Heart right ventricle (tissue), 16 donors: ENCODE results near the gene RYR1. TPM values are rescaled to one million over a fixed set of nuclear protein-coding genes. Genes with fewer than 3 reads are reported as not detected.

ENCODE experiments used
- ATAC-seq, 8 donors: fragments of 200-7000 bp; cut with Tn5 transposase; one replicate each; pipeline ENCODE4 v1.9.1; 2020; ENCODE audit warnings: mild to moderate bottlenecking in 8 of 8, moderate library complexity in 8 of 8, moderate number of reproducible peaks in 1 of 8
- DNase-seq, 2 donors: peaks; one replicate each; pipeline ENCODE4 v3.0.0-alpha.2; 2020
- H3K27ac ChIP-seq, 10 donors: fragments of 200-600 bp; sonication (generic) in 2 of 10; one replicate each; pipeline versions ENCODE4 v1.5.0 to v1.8.0; 2020 to 2022; ENCODE audit warnings: mild to moderate bottlenecking in 3 of 10
- H3K27me3 ChIP-seq, 7 donors: fragments of 200-600 bp; one replicate each; pipeline ENCODE4 v1.8.0; 2021 to 2022; ENCODE audit warnings: mild to moderate bottlenecking in 2 of 7
- H3K36me3 ChIP-seq, 9 donors: fragments of 200-600 bp; sonication (generic) in 1 of 9; one replicate each; pipeline versions ENCODE4 v1.5.0 to v1.8.0; 2020 to 2022; ENCODE audit warnings: mild to moderate bottlenecking in 2 of 9
- H3K4me1 ChIP-seq, 9 donors: fragments of 200-600 bp; sonication (generic) in 1 of 9; one replicate each; pipeline versions ENCODE4 v1.5.0 to v1.8.0; 2020 to 2022; ENCODE audit warnings: mild to moderate bottlenecking in 4 of 9
- H3K4me3 ChIP-seq, 10 donors: fragments of 200-600 bp; sonication (generic) in 2 of 10; one replicate each; pipeline versions ENCODE4 v1.5.0 to v1.8.0; 2020 to 2022; ENCODE audit warnings: mild to moderate bottlenecking in 7 of 10, moderate library complexity in 2 of 10
- H3K9me3 ChIP-seq, 11 donors: fragments of 200-600 bp in 10 of 11; sonication (generic) in 2 of 11; one replicate each; pipeline versions ENCODE4 v1.5.0 to v1.8.0; 2013 to 2022; ENCODE audit warnings: mild to moderate bottlenecking in 2 of 11, control low read depth in 1 of 11, moderate library complexity in 1 of 11
- WGBS, 2 donors: extraction: QIAGEN DNeasy Blood & Tissue Kit; methylation state at CpG; one replicate each; pipeline ENCODE4 v1.1.7; 2013; ENCODE audit warnings: inconsistent platforms in 1 of 2; 5-methylcytosine and 5-hydroxymethylcytosine counted together
- intact Hi-C, 10 donors: fragments of 100-400 bp; cut with DNase I; formaldehyde crosslinking; loops; one replicate each; pipeline versions ENCODE4 v1.11.1 to v1.14.2; 2022
- polyA plus RNA-seq, 2 donors: library from polyadenylated mRNA; stranded (reverse); fragments of 200-250 nt; gene quantifications; one replicate each; pipeline ENCODE4 v1.2.3, GENCODE V29; 2013
- total RNA-seq, 10 donors: library from RNA; stranded (reverse); fragmentation: NEBNext Ultra II Directional in 3 of 10; extraction: Animal tissue kit (Norgen Biotek cat#: 25700) in 3 of 10; gene quantifications; one replicate each; pipeline versions ENCODE4 v1.2.1 to v1.2.4, GENCODE V29; 2021 to 2023
- TF ChIP-seq, protein P1 (sequence below), 9 donors: fragments of 200-600 bp; sonication (generic) in 2 of 9; IDR thresholded peaks; one replicate each; pipeline versions ENCODE4 v1.5.0 to v1.8.0; 2021 to 2022; ENCODE audit warnings: antibody characterized with exemption in 9 of 9, mild to moderate bottlenecking in 5 of 9, moderate library complexity in 1 of 9
- donor health status: Arrhythmogenic right ventricular cardiomyopathy.
- donor health status: ischemic (EF 13 %, LVEDD 7.1; RV severe dilation, severe dysfunction).
- donor health status: healthy with polysubstance abuse.
- donor health status: DM: no; HTN: yes; CAD: no.
- donor health status: DM: no; HTN: no; CAD: no.
- donor health status: ischemic (EF 25% LVEDD 6.9; RV normal size, moderate dysfunction).
- donor health status: ischemic (EF 25% LVEDD 5.7; RV mildly dilated, moderate dysfunction).
- donor health status: healthy.
- donor health status: DM: yes; HTN: yes; CAD: no.
- donor health status: Ischemic cardiomyopathy.
- donor health status: ischemic (EF 35%, LVEDD 5.7; RV mildly dilated, moderate dysfunction).
- donor health status: nonischemic (EF 11% LVEDD 7.7; RV severe dilation, severe dysfunction).
- donor health status: DM: yes; HTN: yes; CAD: no.
- donor health status: PGD.
- donor health status: ischemic (EF 29% LVEDD 5.4; RV normal size, mild dysfunction).
- donor health status: nonischemic (EF 23%, LVEDD 6.1; RV moderate dilation, normal function).

RYR1 gene
- total and polyA plus RNA-seq, 12 donors: 0.20 to 1.7 (median 0.74) TPM

DNA sequence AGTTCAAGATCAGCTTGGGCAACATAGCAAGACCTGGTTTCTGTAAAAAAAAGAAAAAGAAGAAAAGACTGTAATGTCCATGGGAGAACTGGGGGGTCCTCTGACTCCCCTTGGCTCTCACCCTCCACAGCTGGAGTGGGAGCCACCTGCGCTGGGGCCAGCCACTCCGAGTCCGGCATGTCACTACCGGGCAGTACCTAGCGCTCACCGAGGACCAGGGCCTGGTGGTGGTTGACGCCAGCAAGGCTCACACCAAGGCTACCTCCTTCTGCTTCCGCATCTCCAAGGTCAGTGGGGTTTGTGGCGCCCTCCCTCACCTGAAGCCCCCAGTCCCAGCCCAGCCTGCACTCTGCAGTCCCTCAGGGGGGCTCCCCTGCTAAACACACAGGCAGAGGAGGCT is 14.7 kb downstream of the RYR1 start:
- WGBS, 2 donors: 93 to 94% methylated on average over 9 of the region's 9 CpGs
- ATAC-seq (no peak), DNase-seq (no peak)
- H3K9me3 ChIP-seq: no peaks in the 10 kb centered on the region
- TF ChIP-seq, protein P1, sequence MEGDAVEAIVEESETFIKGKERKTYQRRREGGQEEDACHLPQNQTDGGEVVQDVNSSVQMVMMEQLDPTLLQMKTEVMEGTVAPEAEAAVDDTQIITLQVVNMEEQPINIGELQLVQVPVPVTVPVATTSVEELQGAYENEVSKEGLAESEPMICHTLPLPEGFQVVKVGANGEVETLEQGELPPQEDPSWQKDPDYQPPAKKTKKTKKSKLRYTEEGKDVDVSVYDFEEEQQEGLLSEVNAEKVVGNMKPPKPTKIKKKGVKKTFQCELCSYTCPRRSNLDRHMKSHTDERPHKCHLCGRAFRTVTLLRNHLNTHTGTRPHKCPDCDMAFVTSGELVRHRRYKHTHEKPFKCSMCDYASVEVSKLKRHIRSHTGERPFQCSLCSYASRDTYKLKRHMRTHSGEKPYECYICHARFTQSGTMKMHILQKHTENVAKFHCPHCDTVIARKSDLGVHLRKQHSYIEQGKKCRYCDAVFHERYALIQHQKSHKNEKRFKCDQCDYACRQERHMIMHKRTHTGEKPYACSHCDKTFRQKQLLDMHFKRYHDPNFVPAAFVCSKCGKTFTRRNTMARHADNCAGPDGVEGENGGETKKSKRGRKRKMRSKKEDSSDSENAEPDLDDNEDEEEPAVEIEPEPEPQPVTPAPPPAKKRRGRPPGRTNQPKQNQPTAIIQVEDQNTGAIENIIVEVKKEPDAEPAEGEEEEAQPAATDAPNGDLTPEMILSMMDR (IDR thresholded peaks at IDR 0.05): no peak
- H3K36me3 ChIP-seq: no peaks in the 10 kb centered on the region
- peaks cover 0 to 2% (median 0%) of the 10 kb centered on the region in 7 donors for H3K27me3 ChIP-seq
- H3K4me3 ChIP-seq: no peak overlapping the region
- H3K27ac ChIP-seq: no peak overlapping the region
- intact Hi-C loops: no loop called here
- no peaks in the 10 kb centered on the region for H3K4me1 ChIP-seq

DNA sequence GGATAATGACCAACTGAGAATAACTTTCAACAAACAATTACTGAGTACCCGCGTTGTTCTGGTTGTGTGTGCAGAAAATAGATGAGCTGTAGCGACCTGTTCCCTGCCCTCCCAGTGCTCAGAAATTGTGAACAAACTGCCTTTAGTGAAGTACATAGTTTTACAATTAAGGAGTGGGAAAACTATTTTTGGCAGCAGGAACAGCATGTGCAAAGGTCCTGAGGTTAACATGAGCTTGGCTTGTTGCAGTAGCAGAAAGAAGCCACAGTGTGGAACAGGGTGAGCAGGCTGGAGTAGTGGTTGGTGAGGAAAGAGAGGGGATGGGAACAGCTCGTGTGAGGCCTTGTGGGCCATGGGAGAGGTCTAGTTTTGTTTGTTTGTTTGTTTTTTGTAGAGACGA is 16.0 kb downstream of the RYR1 start:
- WGBS, 2 donors: 78 to 88% methylated on average over 5 of the region's 5 CpGs
- Histone ChIP-seq H3K27me3 (no peaks in the 10 kb centered on the region), H3K4me1 (no peaks in the 10 kb centered on the region), H3K9me3 (no peaks in the 10 kb centered on the region), H3K36me3 (no peaks in the 10 kb centered on the region), H3K27ac (no peak overlapping the region), H3K4me3 (no peak overlapping the region)
- TF ChIP-seq, protein P1 (IDR thresholded peaks at IDR 0.05): no peak
- intact Hi-C loops: no loop called here
- no peak for DNase-seq
- ATAC-seq: no peak

DNA sequence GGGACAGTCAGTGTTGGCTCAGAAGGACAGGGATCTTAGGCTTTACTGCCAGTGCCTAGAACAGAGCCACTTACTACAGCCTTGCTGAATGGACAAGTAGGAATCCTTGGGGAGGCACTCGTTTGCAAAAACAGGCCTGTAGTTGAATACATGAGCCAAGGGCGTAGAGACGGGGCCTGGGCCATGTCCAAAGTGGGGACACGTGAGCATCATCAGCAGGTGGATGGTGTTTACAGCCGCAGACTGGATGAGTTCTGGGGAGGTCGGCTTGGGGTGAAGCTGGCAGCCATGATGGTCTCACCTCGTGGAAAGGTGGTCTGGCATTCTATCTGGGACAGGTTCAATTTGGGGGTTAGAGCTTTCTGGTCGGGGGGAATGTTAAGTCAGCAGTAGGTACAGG is 17.5 kb downstream of the RYR1 start:
- Histone ChIP-seq H3K36me3 (no peaks in the 10 kb centered on the region), H3K4me1 (no peaks in the 10 kb centered on the region), H3K9me3 (no peaks in the 10 kb centered on the region), H3K27ac (no peak overlapping the region), H3K4me3 (no peak overlapping the region), H3K27me3 (no peaks in the 10 kb centered on the region)
- intact Hi-C loops: no loop called here
- no peak for ATAC-seq
- 78 to 80% methylated on average over 8 of the region's 8 CpGs for WGBS, 2 donors
- TF ChIP-seq, protein P1 (IDR thresholded peaks at IDR 0.05): no peak
- DNase-seq: no peak

DNA sequence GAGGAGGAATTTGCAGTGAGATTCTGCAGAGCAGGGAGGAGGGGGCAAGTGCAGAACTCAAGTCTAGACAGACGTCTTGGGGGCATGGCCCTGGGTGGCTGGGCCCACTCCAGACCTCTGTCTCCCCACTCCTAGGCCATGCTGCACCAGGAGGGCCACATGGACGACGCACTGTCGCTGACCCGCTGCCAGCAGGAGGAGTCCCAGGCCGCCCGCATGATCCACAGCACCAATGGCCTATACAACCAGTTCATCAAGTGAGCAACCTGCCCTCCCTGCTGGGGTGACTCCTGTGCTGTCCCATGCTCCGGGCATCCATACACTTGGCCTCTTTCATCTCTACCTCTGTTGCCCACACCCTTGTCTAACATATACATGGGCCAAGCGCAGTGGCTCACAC is 18.1 kb downstream of the RYR1 start:
- WGBS, 2 donors: 86 to 88% methylated on average over 9 of the region's 9 CpGs
- intact Hi-C loops: no loop called here
- H3K9me3 ChIP-seq: no peaks in the 10 kb centered on the region
- ATAC-seq: no peak
- no peaks in the 10 kb centered on the region for H3K36me3 ChIP-seq
- H3K4me3 ChIP-seq: no peak overlapping the region
- DNase-seq: no peak
- H3K4me1 ChIP-seq: no peaks in the 10 kb centered on the region
- no peak overlapping the region for H3K27ac ChIP-seq
- TF ChIP-seq, protein P1 (IDR thresholded peaks at IDR 0.05): no peak
- no peaks in the 10 kb centered on the region for H3K27me3 ChIP-seq
